Nephron progenitor cell (in vitro differentiated cells): ENCODE results near the gene SEPTIN12.
A peak's percentile ranks its signal among the peaks of the same experiment; 100 is the strongest.

Experiments
- DNase-seq: peaks from one replicate; pipeline ENCODE4 v3.0.0; 2021
- H3K27ac Mint-ChIP-seq: 2 replicates; pipeline ENCODE4 v1.8.0; 2021; ENCODE audit warnings: mild to moderate bottlenecking, moderate library complexity, mixed read lengths
- H3K27me3 Mint-ChIP-seq: 2 replicates; pipeline ENCODE4 v1.8.0; 2021; ENCODE audit warnings: mild to moderate bottlenecking, low read depth, mixed read lengths; ENCODE audit not compliant: poor library complexity
- H3K36me3 Mint-ChIP-seq: 2 replicates; pipeline ENCODE4 v1.8.0; 2021; ENCODE audit warnings: low read depth, mixed read lengths
- H3K4me1 Mint-ChIP-seq: 2 replicates; pipeline ENCODE4 v1.8.0; 2021; ENCODE audit warnings: mixed read lengths
- H3K4me3 Mint-ChIP-seq: 2 replicates; pipeline ENCODE4 v1.8.0; 2021; ENCODE audit warnings: mild to moderate bottlenecking, moderate library complexity, mixed read lengths
- H3K9me3 Mint-ChIP-seq: 2 replicates; pipeline ENCODE4 v1.8.0; 2021; ENCODE audit warnings: mild to moderate bottlenecking, moderate library complexity, mixed read lengths
- CTCF ChIP-seq: fragments of 200-600 bp; sonication (generic); IDR thresholded peaks from 2 replicates; pipeline ENCODE4 v1.5.0; 2021; ENCODE audit warnings: antibody characterized with exemption

The SEPTIN12 gene

GRCh38 chr16:4814542-4815173 lies 26.5 kb upstream of the SEPTIN12 start:
- H3K4me1 Mint-ChIP-seq = no peaks in the 10 kb centered on the region
- DNase-seq = no peak
- H3K27me3 Mint-ChIP-seq = no peaks in the 10 kb centered on the region
- no peak overlapping the region for H3K4me3 Mint-ChIP-seq
- H3K27ac Mint-ChIP-seq = no peak overlapping the region
- peaks cover 68% of the 10 kb centered on the region for H3K36me3 Mint-ChIP-seq
- no peaks in the 10 kb centered on the region for H3K9me3 Mint-ChIP-seq
- TF ChIP-seq CTCF = no peak

DNA sequence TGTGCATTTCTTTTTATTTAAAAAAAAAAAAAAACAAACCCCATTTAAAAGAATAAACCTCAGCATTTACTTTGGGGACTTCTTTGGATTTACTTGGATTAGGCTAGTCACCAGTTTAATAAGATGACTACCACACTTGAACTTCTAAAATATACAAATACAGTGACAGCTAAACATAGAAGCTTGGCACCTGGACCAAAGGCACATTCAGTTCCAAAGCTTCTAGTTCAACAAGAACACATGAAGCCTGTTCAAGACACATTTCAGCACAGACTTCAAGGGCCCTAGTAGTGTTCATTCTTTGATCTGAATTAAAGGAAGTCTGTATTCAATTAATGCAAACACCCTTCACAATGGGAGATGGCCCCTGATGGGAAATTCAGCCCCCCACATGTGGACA lies 25.9 kb upstream of the SEPTIN12 start:
- Mint-ChIP-seq H3K4me3 (no peak overlapping the region), H3K36me3 (peaks cover 64% of the 10 kb centered on the region), H3K27ac (no peak overlapping the region), H3K27me3 (no peaks in the 10 kb centered on the region), H3K4me1 (no peaks in the 10 kb centered on the region), H3K9me3 (no peaks in the 10 kb centered on the region)
- no peak for TF ChIP-seq CTCF
- DNase-seq = no peak

DNA sequence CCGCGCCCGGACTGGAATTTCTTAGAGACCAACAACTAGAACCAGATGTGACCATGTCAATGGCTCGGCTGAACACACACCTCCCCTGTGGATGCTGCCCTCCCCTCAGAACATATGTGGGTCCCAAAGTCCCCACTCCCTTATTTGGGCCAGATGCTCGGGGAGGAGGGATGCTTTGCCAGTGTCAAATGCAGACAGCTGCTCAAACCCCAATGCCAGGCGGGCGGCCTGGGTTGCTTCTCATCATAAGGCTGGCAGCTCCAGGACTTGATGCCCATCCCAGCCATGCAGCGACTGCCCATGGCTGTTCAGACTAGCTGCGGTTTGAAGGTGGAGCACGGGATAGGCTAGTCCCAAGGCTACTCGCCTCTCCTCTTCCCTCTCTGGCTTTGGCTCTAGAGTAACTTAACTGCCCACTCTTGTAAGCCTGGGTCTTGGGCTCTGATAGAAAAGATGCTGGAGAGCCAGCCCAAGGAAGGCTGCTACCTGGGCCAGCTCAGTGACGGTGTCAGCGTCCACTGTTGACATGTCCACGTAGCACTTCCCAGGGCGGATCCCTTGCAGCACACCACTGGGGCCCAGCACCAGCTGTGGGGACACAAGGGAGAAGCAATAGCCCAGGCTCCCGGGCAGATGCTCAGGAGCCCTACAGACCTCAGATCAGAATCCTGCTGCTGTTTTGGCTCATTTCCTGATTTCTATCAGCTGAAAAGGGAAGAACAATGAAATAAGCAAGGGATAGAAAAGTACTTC lies 25.3 kb upstream of the SEPTIN12 start:
- H3K4me3 Mint-ChIP-seq = no peak overlapping the region
- H3K36me3 Mint-ChIP-seq = peaks cover 58% of the 10 kb centered on the region
- H3K4me1 Mint-ChIP-seq = no peaks in the 10 kb centered on the region
- H3K27me3 Mint-ChIP-seq = no peaks in the 10 kb centered on the region
- H3K9me3 Mint-ChIP-seq = no peaks in the 10 kb centered on the region
- DNase-seq = no peak
- no peak for TF ChIP-seq CTCF
- H3K27ac Mint-ChIP-seq = no peak overlapping the region

DNA sequence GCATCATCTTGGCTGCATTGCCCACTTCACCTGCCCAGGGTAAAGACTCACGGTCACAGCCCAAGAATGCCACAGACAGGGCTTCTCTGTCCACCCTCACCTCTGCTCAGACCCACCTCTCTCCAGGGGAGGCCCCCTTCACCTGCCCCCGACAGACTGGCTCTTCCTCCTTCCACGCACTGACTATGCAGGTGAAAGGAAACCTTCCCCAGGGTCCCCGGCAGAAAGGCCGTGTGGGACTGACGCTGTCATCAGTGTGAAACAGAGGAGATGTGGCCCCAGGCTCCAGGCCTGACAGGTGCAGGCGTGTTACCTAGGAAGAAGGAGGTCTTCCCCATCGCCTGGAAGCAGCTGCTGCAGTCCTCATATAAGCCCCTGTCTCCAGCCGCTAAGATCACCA lies 23.6 kb upstream of the SEPTIN12 start:
- H3K4me1 Mint-ChIP-seq = no peaks in the 10 kb centered on the region
- H3K9me3 Mint-ChIP-seq = no peaks in the 10 kb centered on the region
- H3K4me3 Mint-ChIP-seq = no peak overlapping the region
- TF ChIP-seq CTCF = no peak
- peaks cover 57% of the 10 kb centered on the region for H3K36me3 Mint-ChIP-seq
- H3K27ac Mint-ChIP-seq = peak overlapping the region; percentile 42
- no peak for DNase-seq
- no peaks in the 10 kb centered on the region for H3K27me3 Mint-ChIP-seq

DNA sequence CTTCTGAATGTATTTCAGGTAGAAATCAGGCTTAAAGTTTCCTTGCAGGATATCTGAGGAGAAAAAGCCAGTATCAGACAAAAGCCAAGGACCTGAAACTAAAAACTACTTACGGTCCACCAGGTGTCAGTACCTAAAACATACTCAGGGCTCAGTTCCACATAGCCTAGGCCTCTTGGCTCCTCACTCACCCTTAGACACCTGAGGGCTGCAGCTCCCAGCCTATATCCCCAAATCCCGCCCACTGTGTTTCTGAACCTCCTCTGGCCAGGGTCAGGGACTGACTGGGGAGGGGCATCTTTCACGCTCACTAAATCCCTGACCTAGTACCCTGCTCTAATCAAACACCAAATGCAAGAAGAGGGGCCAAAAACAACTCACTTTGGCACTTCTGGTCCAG lies 23.1 kb upstream of the SEPTIN12 start:
- no peak for TF ChIP-seq CTCF
- Mint-ChIP-seq H3K27ac (no peak overlapping the region), H3K27me3 (no peaks in the 10 kb centered on the region), H3K9me3 (no peaks in the 10 kb centered on the region), H3K4me1 (no peaks in the 10 kb centered on the region), H3K4me3 (no peak overlapping the region), H3K36me3 (peaks cover 56% of the 10 kb centered on the region)
- DNase-seq = no peak

- Mint-ChIP-seq H3K4me1 (peaks cover 18% of the 10 kb centered on the region), H3K4me3 (no peak overlapping the region), H3K9me3 (no peaks in the 10 kb centered on the region), H3K27ac (peak overlapping the region; percentile 45), H3K36me3 (peaks cover 32% of the 10 kb centered on the region), H3K27me3 (peaks cover 3% of the 10 kb centered on the region)
- no peak for DNase-seq
- no peak for TF ChIP-seq CTCF
Measured at GRCh38 chr16:4806280-4806679, 18.1 kb upstream of the SEPTIN12 start.
